ENCODE measurements around the gene RBMS1.

GRCh38 chr2:160533482-160533881 lies 39.9 kb upstream of the RBMS1 start:
- TF ChIP-seq CTCF (conservative IDR thresholded peaks at IDR 0.05; ENCODE audit: low read depth, low read length): no peak
- TF ChIP-seq EZH2 (IDR thresholded peaks at IDR 0.05; ENCODE audit: low read length, unreplicated experiment): no peak
- no peak for TF ChIP-seq EZH2phosphoT487 (IDR thresholded peaks at IDR 0.05; ENCODE audit: borderline replicate concordance, low read length)
